Measurements from ENCODE around the gene SCIN. TPM values are rescaled to one million over a fixed set of nuclear protein-coding genes. Genes with fewer than 3 reads are reported as not detected.

SCIN gene
- total RNA-seq, 3 donors from 2014 or later (not counting 1 experiment from before 2014, with no cell fraction given): 0.08 TPM; not detected in 2

- WGBS (ENCODE audit: insufficient coverage): no CpG with 5 or more reads among the region's 2 CpGs
- no peak overlapping the region for H3K4me3 Mint-ChIP-seq
- no peaks in the 10 kb centered on the region for H3K4me1 ChIP-seq (ENCODE audit: control insufficient read depth, insufficient read depth, low read length)
These were observed 13.4 kb downstream of the SCIN start for GRCh38 chr7:12583922-12584321.

GRCh38 chr7:12584930-12585329, 14.4 kb downstream of the SCIN start:
- DNase-seq (no peak), ATAC-seq (no peak)
- Mint-ChIP-seq H3K27ac (no peak overlapping the region), H3K4me1 (no peaks in the 10 kb centered on the region), H3K27me3 (ENCODE audit: low read depth in 2 of 2) (peaks cover 0 to 5% of the 10 kb centered on the region in 2 donors), H3K9me3 (no peaks in the 10 kb centered on the region), H3K4me3 (no peak overlapping the region), H3K36me3 (no peaks in the 10 kb centered on the region)
- intact Hi-C loops (cut with micrococcal nuclease): no loop called here
- H3K9me3 ChIP-seq (ENCODE audit: control insufficient read depth, insufficient read depth, low read length): no peaks in the 10 kb centered on the region
- WGBS (ENCODE audit: insufficient coverage): 8% methylated on average over 7 of the region's 7 CpGs
- no peaks in the 10 kb centered on the region for H3K4me1 ChIP-seq (ENCODE audit: control insufficient read depth, insufficient read depth, low read length)
- H3K27ac ChIP-seq (ENCODE audit: low read length): no peak overlapping the region
- no peak overlapping the region for H3K4me3 ChIP-seq (ENCODE audit: low read length)
- no peaks in the 10 kb centered on the region for H3K36me3 ChIP-seq (ENCODE audit: control insufficient read depth, insufficient read depth, low read length)
- TF ChIP-seq CTCF (IDR thresholded peaks at IDR 0.05): no peak
- no peaks in the 10 kb centered on the region for H3K27me3 ChIP-seq (ENCODE audit: control insufficient read depth, insufficient read depth, low read length)

More at GRCh38 chr7:12583922-12584321, 13.4 kb downstream of the SCIN start:
- no peak overlapping the region for H3K4me3 ChIP-seq (ENCODE audit: low read length)
- H3K27me3 ChIP-seq (ENCODE audit: control insufficient read depth, insufficient read depth, low read length): no peaks in the 10 kb centered on the region
- intact Hi-C loops (cut with micrococcal nuclease): no loop called here
- Mint-ChIP-seq H3K4me1 (no peaks in the 10 kb centered on the region), H3K27ac (no peak overlapping the region), H3K36me3 (no peaks in the 10 kb centered on the region), H3K9me3 (no peaks in the 10 kb centered on the region), H3K27me3 (ENCODE audit: low read depth in 2 of 2) (peaks cover 0 to 5% of the 10 kb centered on the region in 2 donors)
- DNase-seq (no peak), ATAC-seq (no peak)
- H3K27ac ChIP-seq (ENCODE audit: low read length): no peak overlapping the region
- no peaks in the 10 kb centered on the region for H3K9me3 ChIP-seq (ENCODE audit: control insufficient read depth, insufficient read depth, low read length)
- H3K36me3 ChIP-seq (ENCODE audit: control insufficient read depth, insufficient read depth, low read length): no peaks in the 10 kb centered on the region
- no peak for TF ChIP-seq CTCF (IDR thresholded peaks at IDR 0.05)

GRCh38 chr7:12586271-12586670, 15.8 kb downstream of the SCIN start:
- Mint-ChIP-seq H3K4me3 (no peak overlapping the region), H3K4me1 (no peaks in the 10 kb centered on the region), H3K9me3 (no peaks in the 10 kb centered on the region), H3K36me3 (no peaks in the 10 kb centered on the region), H3K27ac (no peak overlapping the region), H3K27me3 (ENCODE audit: low read depth in 2 of 2) (peaks cover 0 to 5% of the 10 kb centered on the region in 2 donors)
- Histone ChIP-seq H3K27me3 (ENCODE audit: control insufficient read depth, insufficient read depth, low read length) (no peaks in the 10 kb centered on the region), H3K4me1 (ENCODE audit: control insufficient read depth, insufficient read depth, low read length) (no peaks in the 10 kb centered on the region), H3K36me3 (ENCODE audit: control insufficient read depth, insufficient read depth, low read length) (no peaks in the 10 kb centered on the region), H3K9me3 (ENCODE audit: control insufficient read depth, insufficient read depth, low read length) (no peaks in the 10 kb centered on the region), H3K4me3 (ENCODE audit: low read length) (no peak overlapping the region), H3K27ac (ENCODE audit: low read length) (no peak overlapping the region)
- ATAC-seq (no peak), DNase-seq (no peak)
- no peak for TF ChIP-seq CTCF (IDR thresholded peaks at IDR 0.05)
- intact Hi-C loops (cut with micrococcal nuclease): no loop called here
- WGBS (ENCODE audit: insufficient coverage): no CpG with 5 or more reads among the region's 4 CpGs

- no peaks in the 10 kb centered on the region for H3K36me3 Mint-ChIP-seq
- Histone ChIP-seq H3K4me1 (ENCODE audit: control insufficient read depth, insufficient read depth, low read length) (no peaks in the 10 kb centered on the region), H3K27ac (ENCODE audit: low read length) (no peak overlapping the region), H3K4me3 (ENCODE audit: low read length) (no peak overlapping the region), H3K27me3 (ENCODE audit: control insufficient read depth, insufficient read depth, low read length) (no peaks in the 10 kb centered on the region), H3K36me3 (ENCODE audit: control insufficient read depth, insufficient read depth, low read length) (no peaks in the 10 kb centered on the region), H3K9me3 (ENCODE audit: control insufficient read depth, insufficient read depth, low read length) (no peaks in the 10 kb centered on the region)
- peaks cover 0 to 5% of the 10 kb centered on the region in 2 donors for H3K27me3 Mint-ChIP-seq (ENCODE audit: low read depth in 2 of 2)
- H3K4me3 Mint-ChIP-seq: no peak overlapping the region
- no peak for TF ChIP-seq CTCF (IDR thresholded peaks at IDR 0.05)
- intact Hi-C loops (cut with micrococcal nuclease): no loop called here
- ATAC-seq (no peak), DNase-seq (no peak)
- WGBS (ENCODE audit: insufficient coverage): 92% methylated on average over 9 of the region's 11 CpGs
- H3K9me3 Mint-ChIP-seq: no peaks in the 10 kb centered on the region
- no peaks in the 10 kb centered on the region for H3K4me1 Mint-ChIP-seq
- no peak overlapping the region for H3K27ac Mint-ChIP-seq
These were observed 17.9 kb downstream of the SCIN start for GRCh38 chr7:12588259-12588904.
